Sigmoid colon (tissue), 4 donors: ENCODE measurements around the gene DCUN1D2.

Experiments
- EP300 ChIP-seq, 4 donors: sonication (generic); formaldehyde crosslinking; IDR thresholded peaks; one replicate each; pipeline ENCODE4 v1.6.1; 2017; ENCODE audit warnings: antibody characterized with exemption in 4 of 4
- POLR2A ChIP-seq, 2 donors: fragments of 450-650 bp; IDR thresholded peaks; one replicate each; pipeline ENCODE4 v1.6.1; 2016; ENCODE audit warnings: antibody characterized with exemption in 2 of 2, mild to moderate bottlenecking in 2 of 2, moderate library complexity in 2 of 2
- POLR2AphosphoS5 ChIP-seq, 4 donors: sonication (generic); formaldehyde crosslinking; IDR thresholded peaks; one replicate each; pipeline ENCODE4 v1.6.1; 2017; ENCODE audit warnings: antibody characterized with exemption in 4 of 4

- TF ChIP-seq POLR2AphosphoS5 (IDR thresholded peaks at IDR 0.05) (no peak), POLR2A (IDR thresholded peaks at IDR 0.05) (no peak), EP300 (IDR thresholded peaks at IDR 0.05) (no peak)
Observed at GRCh38 chr13:113429608-113429985, 60.9 kb downstream of the DCUN1D2 start.
